Endothelial cell (in vitro differentiated cells): ENCODE measurements around the gene RERE. TPM values are rescaled to one million over a fixed set of nuclear protein-coding genes. Genes with fewer than 3 reads are reported as not detected.

Experiments used
- DNase-seq: peaks from one replicate; pipeline ENCODE4 v3.0.0; 2021; ENCODE audit warnings: low spot score
- H3K27ac Mint-ChIP-seq: one replicate; pipeline ENCODE4 v1.8.0; 2021; ENCODE audit warnings: mixed read lengths, inconsistent platforms; ENCODE audit not compliant: unreplicated experiment
- H3K27me3 Mint-ChIP-seq: one replicate; pipeline ENCODE4 v1.8.0; 2021; ENCODE audit warnings: mild to moderate bottlenecking, moderate library complexity, mixed read lengths, inconsistent platforms; ENCODE audit not compliant: unreplicated experiment
- H3K36me3 Mint-ChIP-seq: one replicate; pipeline ENCODE4 v1.8.0; 2021; ENCODE audit warnings: mild to moderate bottlenecking, low read depth, mixed read lengths, inconsistent platforms; ENCODE audit not compliant: unreplicated experiment
- H3K4me1 Mint-ChIP-seq: one replicate; pipeline ENCODE4 v1.8.0; 2021; ENCODE audit warnings: mild to moderate bottlenecking, mixed read lengths, inconsistent platforms; ENCODE audit not compliant: unreplicated experiment
- H3K4me3 Mint-ChIP-seq: one replicate; pipeline ENCODE4 v1.8.0; 2021; ENCODE audit warnings: mild to moderate bottlenecking, mixed read lengths, inconsistent platforms; ENCODE audit not compliant: unreplicated experiment
- H3K9me3 Mint-ChIP-seq: one replicate; pipeline ENCODE4 v1.8.0; 2021; ENCODE audit warnings: mixed read lengths, inconsistent platforms; ENCODE audit not compliant: unreplicated experiment
- total RNA-seq: library from RNA; stranded (reverse); fragmentation: NEBNext Ultra II Directional; extraction: Animal tissue kit (Norgen Biotek cat#: 25700); gene quantifications from one replicate; pipeline ENCODE4 v1.2.1, GENCODE V29; 2021; ENCODE audit not compliant: unreplicated experiment
- TF ChIP-seq, protein P1 (sequence below): fragments of 200-600 bp; sonication (generic); IDR thresholded peaks from one replicate; pipeline ENCODE4 v1.5.0; 2021; ENCODE audit warnings: antibody characterized with exemption; ENCODE audit not compliant: unreplicated experiment

RERE gene
- total RNA-seq, 1 donor from 2014 or later: 115 TPM

DNA sequence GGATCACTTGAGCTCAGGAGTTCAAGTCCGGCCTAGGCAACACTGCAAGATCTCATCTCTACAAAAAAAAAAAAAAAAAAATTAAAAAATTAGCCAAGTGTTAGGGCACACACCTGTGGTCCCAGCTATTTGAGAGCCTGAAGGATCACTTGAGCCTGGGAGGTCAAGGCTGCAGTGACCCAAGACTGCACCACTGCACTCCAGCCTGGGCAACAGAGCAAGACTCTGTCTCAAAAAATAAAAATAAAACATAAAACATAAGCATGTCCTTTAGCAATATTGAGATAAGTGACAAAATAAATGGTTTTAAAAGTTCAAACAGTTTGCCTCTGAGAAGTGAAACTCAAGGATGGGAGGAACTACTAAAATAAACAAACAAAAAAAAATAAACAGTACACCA lies 101.2 kb downstream of the RERE start:
- peaks cover 25% of the 10 kb centered on the region for H3K4me1 Mint-ChIP-seq
- H3K4me3 Mint-ChIP-seq: no peak overlapping the region
- no peak overlapping the region for H3K27ac Mint-ChIP-seq
- no peak for DNase-seq
- H3K36me3 Mint-ChIP-seq: no peaks in the 10 kb centered on the region
- peaks cover 2% of the 10 kb centered on the region for H3K27me3 Mint-ChIP-seq
- no peaks in the 10 kb centered on the region for H3K9me3 Mint-ChIP-seq
- TF ChIP-seq, protein P1, sequence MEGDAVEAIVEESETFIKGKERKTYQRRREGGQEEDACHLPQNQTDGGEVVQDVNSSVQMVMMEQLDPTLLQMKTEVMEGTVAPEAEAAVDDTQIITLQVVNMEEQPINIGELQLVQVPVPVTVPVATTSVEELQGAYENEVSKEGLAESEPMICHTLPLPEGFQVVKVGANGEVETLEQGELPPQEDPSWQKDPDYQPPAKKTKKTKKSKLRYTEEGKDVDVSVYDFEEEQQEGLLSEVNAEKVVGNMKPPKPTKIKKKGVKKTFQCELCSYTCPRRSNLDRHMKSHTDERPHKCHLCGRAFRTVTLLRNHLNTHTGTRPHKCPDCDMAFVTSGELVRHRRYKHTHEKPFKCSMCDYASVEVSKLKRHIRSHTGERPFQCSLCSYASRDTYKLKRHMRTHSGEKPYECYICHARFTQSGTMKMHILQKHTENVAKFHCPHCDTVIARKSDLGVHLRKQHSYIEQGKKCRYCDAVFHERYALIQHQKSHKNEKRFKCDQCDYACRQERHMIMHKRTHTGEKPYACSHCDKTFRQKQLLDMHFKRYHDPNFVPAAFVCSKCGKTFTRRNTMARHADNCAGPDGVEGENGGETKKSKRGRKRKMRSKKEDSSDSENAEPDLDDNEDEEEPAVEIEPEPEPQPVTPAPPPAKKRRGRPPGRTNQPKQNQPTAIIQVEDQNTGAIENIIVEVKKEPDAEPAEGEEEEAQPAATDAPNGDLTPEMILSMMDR: no peak

DNA sequence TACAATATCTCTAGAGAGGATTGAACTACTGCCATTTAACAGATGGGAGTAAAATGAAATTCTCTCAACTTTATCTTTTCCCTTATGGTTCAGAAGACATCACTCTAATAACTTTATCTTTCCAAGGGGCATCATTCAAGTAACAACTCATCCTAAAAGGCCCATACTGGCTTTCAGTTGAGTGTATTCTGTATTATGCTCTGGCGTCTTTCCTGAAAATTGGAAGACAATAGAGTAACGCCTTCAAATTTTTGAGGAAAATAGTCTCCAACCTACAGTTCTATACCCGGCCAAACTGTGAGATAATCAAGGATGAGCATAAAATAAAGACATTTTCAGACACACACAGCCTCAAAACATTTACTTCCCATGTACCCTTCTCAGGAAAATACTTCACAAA lies 103.3 kb downstream of the RERE start:
- Mint-ChIP-seq H3K4me1 (peaks cover 29% of the 10 kb centered on the region), H3K9me3 (no peaks in the 10 kb centered on the region), H3K36me3 (no peaks in the 10 kb centered on the region), H3K4me3 (no peak overlapping the region), H3K27me3 (no peaks in the 10 kb centered on the region), H3K27ac (peak overlapping the region; percentile 80)
- TF ChIP-seq, protein P1: no peak
- no peak for DNase-seq

DNA sequence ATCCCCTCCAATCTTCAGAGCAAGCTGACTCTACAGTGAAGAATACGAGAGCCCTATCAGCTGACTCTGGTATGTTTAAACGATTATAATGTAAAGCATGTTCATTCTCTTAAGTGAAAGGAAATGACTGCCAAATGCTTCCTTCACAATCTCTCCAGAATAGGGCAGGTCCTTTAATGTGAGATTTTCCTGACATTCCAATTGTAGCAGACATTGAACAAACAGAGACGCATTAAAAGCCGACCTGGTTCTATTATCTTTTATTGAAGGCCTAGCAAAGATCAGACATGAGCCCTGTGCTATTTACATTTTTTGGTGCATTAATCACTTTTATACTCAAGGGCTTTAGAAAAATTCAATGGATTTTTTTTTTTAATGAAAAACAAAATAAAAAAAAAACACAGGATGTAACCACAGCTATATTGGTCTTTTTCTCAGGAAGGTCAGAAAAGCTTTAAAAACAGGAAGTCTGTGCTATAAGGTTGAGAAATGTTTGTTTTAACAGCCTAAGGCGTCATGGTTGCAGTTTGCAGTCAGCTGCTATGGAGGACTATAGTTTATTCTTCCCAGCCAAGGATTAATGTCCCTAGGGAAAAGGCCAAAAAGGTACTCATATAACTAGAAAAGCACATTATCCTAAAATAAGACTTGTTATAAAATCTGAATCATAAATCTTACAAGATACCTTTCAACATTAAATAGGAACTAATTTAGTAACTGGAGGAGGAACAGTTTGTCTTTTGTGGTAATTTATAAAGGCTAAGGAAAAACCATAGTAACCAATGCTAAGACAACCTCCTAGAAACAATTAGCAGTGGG lies 104.8 kb downstream of the RERE start:
- no peak for DNase-seq
- Mint-ChIP-seq H3K4me1 (peaks cover 29% of the 10 kb centered on the region), H3K9me3 (no peaks in the 10 kb centered on the region), H3K27me3 (no peaks in the 10 kb centered on the region), H3K27ac (peak overlapping the region; percentile 99), H3K36me3 (peaks cover 4% of the 10 kb centered on the region), H3K4me3 (peak overlapping the region; percentile 74)
- TF ChIP-seq, protein P1: no peak

DNA sequence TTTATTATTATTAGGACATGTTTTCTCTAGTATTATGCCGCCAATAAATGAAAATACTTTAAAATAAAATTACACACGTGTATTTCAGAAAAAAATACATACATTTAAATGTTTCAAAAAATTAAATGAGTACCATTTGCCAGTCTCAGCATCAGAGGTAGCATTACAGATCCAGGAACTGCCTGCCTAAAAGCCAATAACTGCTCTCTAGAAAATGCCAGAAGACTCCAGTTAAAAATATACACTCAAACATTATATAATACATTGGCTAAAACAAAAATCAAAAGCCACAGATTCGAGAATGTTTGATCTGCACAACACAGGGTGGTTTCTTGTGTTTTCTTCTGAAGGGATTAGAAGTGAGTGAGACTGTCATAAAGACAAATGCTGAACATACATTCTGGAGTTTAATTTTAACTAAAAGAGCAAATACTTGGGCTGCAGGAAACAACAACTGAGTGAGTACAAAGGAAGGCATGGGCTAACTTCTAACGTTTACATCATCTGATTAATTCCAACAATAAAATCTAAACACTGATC lies 105.5 kb downstream of the RERE start:
- Mint-ChIP-seq H3K36me3 (peaks cover 4% of the 10 kb centered on the region), H3K4me3 (peak overlapping the region; percentile 74), H3K27me3 (no peaks in the 10 kb centered on the region), H3K9me3 (no peaks in the 10 kb centered on the region), H3K27ac (peak overlapping the region; percentile 99), H3K4me1 (peaks cover 35% of the 10 kb centered on the region)
- TF ChIP-seq, protein P1: no peak
- no peak for DNase-seq

DNA sequence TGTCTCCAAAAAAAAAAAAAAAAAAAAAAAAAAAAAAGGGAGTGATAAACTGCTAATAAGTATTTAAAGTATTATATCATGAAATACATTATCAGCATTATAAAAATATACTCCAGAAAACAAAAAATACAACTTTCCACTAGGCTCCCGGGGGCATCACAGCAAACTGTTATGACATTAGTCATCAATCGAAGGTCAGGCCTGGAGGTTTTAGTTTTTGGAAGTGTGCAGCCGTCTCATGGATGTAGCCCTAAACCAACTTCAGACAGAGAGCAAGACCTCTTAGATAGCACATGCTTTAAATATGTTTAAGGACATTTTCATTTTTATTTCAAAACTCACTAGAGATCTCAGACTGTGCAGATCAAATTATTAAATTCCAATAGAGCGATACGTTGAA lies 106.3 kb downstream of the RERE start:
- Mint-ChIP-seq H3K4me1 (peaks cover 33% of the 10 kb centered on the region), H3K27me3 (no peaks in the 10 kb centered on the region), H3K4me3 (no peak overlapping the region), H3K27ac (peak overlapping the region; percentile 99), H3K36me3 (peaks cover 4% of the 10 kb centered on the region), H3K9me3 (no peaks in the 10 kb centered on the region)
- DNase-seq: no peak
- TF ChIP-seq, protein P1: no peak
